Left ventricle myocardium inferior (tissue), 1 donor: ENCODE data around the gene KIF13A. TPM values are rescaled to one million over a fixed set of nuclear protein-coding genes. Genes with fewer than 3 reads are reported as not detected.
A peak's percentile ranks its signal among the peaks of the same experiment; 100 is the strongest.

Experiments
- DNase-seq: peaks from one replicate; pipeline ENCODE4 v3.0.0-alpha.2; 2020
- H3K27ac ChIP-seq: fragments of 200-600 bp; replicated peaks from 2 replicates; pipeline ENCODE4 v1.8.0; 2021
- H3K27me3 ChIP-seq: fragments of 200-600 bp; 2 replicates; pipeline ENCODE4 v1.8.0; 2021; ENCODE audit warnings: low read depth
- H3K36me3 ChIP-seq: fragments of 200-600 bp; 2 replicates; pipeline ENCODE4 v1.8.0; 2021
- H3K4me1 ChIP-seq: fragments of 200-600 bp; 2 replicates; pipeline ENCODE4 v1.8.0; 2021
- H3K4me3 ChIP-seq: fragments of 200-600 bp; 2 replicates; pipeline ENCODE4 v1.8.0; 2021; ENCODE audit warnings: mild to moderate bottlenecking, moderate library complexity
- H3K9me3 ChIP-seq: fragments of 200-600 bp; replicated peaks from 2 replicates; pipeline ENCODE4 v1.8.0; 2021
- intact Hi-C: fragments of 100-400 bp; cut with micrococcal nuclease; formaldehyde crosslinking; loops from one replicate; pipeline ENCODE4 v1.11.0; 2022
- total RNA-seq: library from RNA; stranded (reverse); fragmentation: NEBNext Ultra II Directional; extraction: Animal tissue kit (Norgen Biotek cat#: 25700); gene quantifications from one replicate; pipeline ENCODE4 v1.2.1, GENCODE V29; 2021
- TF ChIP-seq, protein P1 (sequence below): fragments of 200-600 bp; IDR thresholded peaks from 2 replicates; pipeline ENCODE4 v1.8.0; 2021; ENCODE audit warnings: antibody characterized with exemption, mild to moderate bottlenecking, borderline replicate concordance
- donor health status: DM: no; HTN: yes; CAD: no; lungs with severe emphysema.

KIF13A gene
- total RNA-seq, 1 donor from 2014 or later: 85.7 TPM

GRCh38 chr6:17870300-17871188, 116.9 kb downstream of the KIF13A start:
- no peak overlapping the region for H3K4me3 ChIP-seq
- H3K4me1 ChIP-seq: peaks cover 66% of the 10 kb centered on the region
- H3K36me3 ChIP-seq: peaks cover 4% of the 10 kb centered on the region
- TF ChIP-seq, protein P1, sequence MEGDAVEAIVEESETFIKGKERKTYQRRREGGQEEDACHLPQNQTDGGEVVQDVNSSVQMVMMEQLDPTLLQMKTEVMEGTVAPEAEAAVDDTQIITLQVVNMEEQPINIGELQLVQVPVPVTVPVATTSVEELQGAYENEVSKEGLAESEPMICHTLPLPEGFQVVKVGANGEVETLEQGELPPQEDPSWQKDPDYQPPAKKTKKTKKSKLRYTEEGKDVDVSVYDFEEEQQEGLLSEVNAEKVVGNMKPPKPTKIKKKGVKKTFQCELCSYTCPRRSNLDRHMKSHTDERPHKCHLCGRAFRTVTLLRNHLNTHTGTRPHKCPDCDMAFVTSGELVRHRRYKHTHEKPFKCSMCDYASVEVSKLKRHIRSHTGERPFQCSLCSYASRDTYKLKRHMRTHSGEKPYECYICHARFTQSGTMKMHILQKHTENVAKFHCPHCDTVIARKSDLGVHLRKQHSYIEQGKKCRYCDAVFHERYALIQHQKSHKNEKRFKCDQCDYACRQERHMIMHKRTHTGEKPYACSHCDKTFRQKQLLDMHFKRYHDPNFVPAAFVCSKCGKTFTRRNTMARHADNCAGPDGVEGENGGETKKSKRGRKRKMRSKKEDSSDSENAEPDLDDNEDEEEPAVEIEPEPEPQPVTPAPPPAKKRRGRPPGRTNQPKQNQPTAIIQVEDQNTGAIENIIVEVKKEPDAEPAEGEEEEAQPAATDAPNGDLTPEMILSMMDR: no peak
- no peaks in the 10 kb centered on the region for H3K27me3 ChIP-seq
- intact Hi-C loops: no loop called here
- peak overlapping the region; percentile 65 for H3K27ac ChIP-seq
- H3K9me3 ChIP-seq: no peaks in the 10 kb centered on the region
- DNase-seq: no peak

DNA sequence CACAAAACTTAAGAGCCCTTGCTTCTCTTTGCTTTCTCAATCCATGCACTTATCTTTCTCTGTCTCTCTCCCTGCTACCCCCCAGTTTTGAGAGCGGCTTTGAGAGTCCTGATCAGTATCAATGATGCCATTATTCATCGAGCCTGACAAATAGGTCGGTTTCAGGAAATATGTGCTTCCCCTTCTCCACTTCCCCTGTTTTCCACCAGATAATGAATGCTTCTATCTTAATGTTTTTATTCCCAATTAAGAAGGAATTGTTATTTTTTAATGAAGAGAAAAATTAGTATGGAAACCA, 117.7 kb downstream of the KIF13A start:
- DNase-seq: no peak
- no peaks in the 10 kb centered on the region for H3K27me3 ChIP-seq
- H3K4me1 ChIP-seq: peaks cover 74% of the 10 kb centered on the region
- TF ChIP-seq, protein P1: no peak
- H3K36me3 ChIP-seq: peaks cover 4% of the 10 kb centered on the region
- H3K9me3 ChIP-seq: no peaks in the 10 kb centered on the region
- H3K27ac ChIP-seq: peak overlapping the region; percentile 65
- intact Hi-C loops: no loop called here
- H3K4me3 ChIP-seq: no peak overlapping the region

DNA sequence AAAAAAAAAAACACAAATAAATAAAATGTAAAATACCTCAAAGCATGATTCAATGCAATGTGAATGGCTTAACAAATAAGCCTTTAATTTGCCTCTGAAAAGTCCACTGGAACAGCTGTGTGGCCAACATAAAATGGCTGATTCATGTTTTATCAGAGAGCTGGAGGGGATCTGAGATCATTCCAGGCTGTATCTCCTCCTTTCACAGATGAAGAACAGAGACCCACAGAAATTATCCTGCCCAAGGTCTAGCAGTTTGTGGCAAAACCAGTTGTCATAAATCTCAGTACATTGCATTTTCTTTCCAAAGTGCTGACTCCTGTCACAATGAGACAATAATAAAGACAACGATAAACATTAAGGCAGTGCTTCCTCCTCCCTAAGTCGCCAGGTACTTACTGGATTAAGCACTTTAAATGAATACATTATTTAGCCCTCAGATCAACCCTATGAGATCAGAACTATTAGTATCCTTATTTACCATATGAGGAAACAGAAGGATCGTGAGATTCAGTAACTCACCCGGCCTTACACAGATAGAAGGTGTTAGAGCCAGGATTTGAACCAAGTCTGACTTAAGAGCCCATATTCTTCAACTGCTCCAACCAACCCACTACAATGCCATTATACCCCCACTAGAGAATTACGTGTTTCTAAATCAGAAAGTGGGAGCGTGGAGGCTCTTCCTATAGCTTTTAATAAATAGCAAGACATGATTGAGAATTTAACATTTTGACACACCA, 118.3 kb downstream of the KIF13A start:
- Histone ChIP-seq H3K27ac (peak overlapping the region; percentile 65), H3K27me3 (no peaks in the 10 kb centered on the region), H3K9me3 (no peaks in the 10 kb centered on the region), H3K4me1 (peaks cover 80% of the 10 kb centered on the region), H3K36me3 (peaks cover 4% of the 10 kb centered on the region), H3K4me3 (no peak overlapping the region)
- intact Hi-C loops: no loop called here
- no peak for DNase-seq
- TF ChIP-seq, protein P1: no peak

GRCh38 chr6:17867880-17868279, 119.6 kb downstream of the KIF13A start:
- intact Hi-C loops: no loop called here
- Histone ChIP-seq H3K27ac (peak overlapping the region; percentile 65), H3K9me3 (no peaks in the 10 kb centered on the region), H3K27me3 (no peaks in the 10 kb centered on the region), H3K4me1 (peaks cover 93% of the 10 kb centered on the region), H3K4me3 (no peak overlapping the region), H3K36me3 (peaks cover under 1% of the 10 kb centered on the region)
- TF ChIP-seq, protein P1: no peak
- no peak for DNase-seq

- Histone ChIP-seq H3K36me3 (no peaks in the 10 kb centered on the region), H3K4me3 (no peak overlapping the region), H3K27me3 (no peaks in the 10 kb centered on the region), H3K27ac (peak overlapping the region; percentile 65), H3K9me3 (no peaks in the 10 kb centered on the region), H3K4me1 (peaks cover 90% of the 10 kb centered on the region)
- no peak for DNase-seq
- intact Hi-C loops: no loop called here
- TF ChIP-seq, protein P1: no peak
These were observed 120.5 kb downstream of the KIF13A start for GRCh38 chr6:17866876-17867444.
